Measurements from ENCODE around the gene GMDS.
A peak's percentile ranks its signal among the peaks of the same experiment; 100 is the strongest.

- TF ChIP-seq CTCF (optimal IDR thresholded peaks at IDR 0.05 in 1 of 3, IDR thresholded peaks at IDR 0.05 in 1 of 3, conservative IDR thresholded peaks at IDR 0.05 in 1 of 3; ENCODE audit: extremely low read depth in 1 of 3, insufficient read depth in 2 of 3, low read length in 3 of 3) = peak in 2 of 3 experiments; percentile 15 to 33
- TF ChIP-seq EZH2 (IDR thresholded peaks at IDR 0.05; ENCODE audit: low read length) = no peak
Measured at GRCh38 chr6:1686117-1687098, 559.0 kb downstream of the GMDS start.

All from keratinocyte (primary cell).